ENCODE results near the gene PDZD7.
A peak's percentile ranks its signal among the peaks of the same experiment; 100 is the strongest.

The PDZD7 gene

GRCh38 chr10:101030496-101031127, 317 bp downstream of the PDZD7 start:
- no peak for TF ChIP-seq CTCF (IDR thresholded peaks at IDR 0.05; ENCODE audit: insufficient read depth, low read depth, low read length, missing control alignments)
- DNase-seq (ENCODE audit: low read depth), result no peak
- H3K4me3 ChIP-seq (ENCODE audit: low read depth, low read length), result peak overlapping the region; percentile 56

GRCh38 chr10:101029520-101030295, 1.2 kb downstream of the PDZD7 start:
- DNase-seq (ENCODE audit: low read depth), result no peak
- H3K4me3 ChIP-seq (ENCODE audit: low read depth, low read length), result no peak overlapping the region
- TF ChIP-seq CTCF (IDR thresholded peaks at IDR 0.05; ENCODE audit: insufficient read depth, low read depth, low read length, missing control alignments), result no peak

GRCh38 chr10:101028446-101029337, 2.2 kb downstream of the PDZD7 start:
- no peak for DNase-seq (ENCODE audit: low read depth)
- H3K4me3 ChIP-seq (ENCODE audit: low read depth, low read length), result no peak overlapping the region
- TF ChIP-seq CTCF (IDR thresholded peaks at IDR 0.05; ENCODE audit: insufficient read depth, low read depth, low read length, missing control alignments), result no peak

- TF ChIP-seq CTCF (IDR thresholded peaks at IDR 0.05; ENCODE audit: insufficient read depth, low read depth, low read length, missing control alignments), result no peak
- no peak for DNase-seq (ENCODE audit: low read depth)
Measured at GRCh38 chr10:101027106-101027720, 3.7 kb downstream of the PDZD7 start.

GRCh38 chr10:101022967-101023705, 7.8 kb downstream of the PDZD7 start:
- no peak overlapping the region for H3K4me3 ChIP-seq (ENCODE audit: low read depth, low read length)
- no peak for TF ChIP-seq CTCF (IDR thresholded peaks at IDR 0.05; ENCODE audit: insufficient read depth, low read depth, low read length, missing control alignments)
- DNase-seq (ENCODE audit: low read depth), result no peak

More at GRCh38 chr10:101027106-101027720, 3.7 kb downstream of the PDZD7 start:
- H3K4me3 ChIP-seq (ENCODE audit: low read depth, low read length), result no peak overlapping the region

Data from GM12865 (cell line).